DMS 273 treated with DMSO at 0.1 percent for 48 hours (cell line): ENCODE measurements around the gene TYW3.
A peak's percentile ranks its signal among the peaks of the same experiment; 100 is the strongest.

Experiments used
- DNase-seq: peaks from one replicate; lab custom pipeline; 2025; lab: John Stamatoyannopoulos, UW

Gene TYW3

DNA sequence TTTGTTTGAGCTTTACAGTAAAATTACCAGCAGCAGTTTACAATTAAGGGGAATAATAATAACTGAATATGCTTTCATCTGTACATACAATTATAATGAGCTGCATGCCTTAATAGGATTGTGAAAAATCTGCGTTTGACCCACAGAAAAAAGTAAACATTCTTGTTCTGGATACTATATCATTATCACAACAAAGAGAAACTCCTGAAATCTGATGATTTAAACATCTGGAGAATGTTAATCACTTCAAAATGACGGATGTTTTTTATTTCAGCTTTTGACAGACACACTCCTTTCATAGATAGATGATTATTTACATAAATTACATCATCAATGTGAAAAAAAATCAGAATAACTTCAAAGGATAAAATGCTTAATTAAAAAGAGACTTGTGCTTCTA lies 58.5 kb downstream of the TYW3 start:
- DNase-seq, result no peak

- DNase-seq, result no peak
Observed at GRCh38 chr1:74799119-74799657, 66.2 kb downstream of the TYW3 start.

DNA sequence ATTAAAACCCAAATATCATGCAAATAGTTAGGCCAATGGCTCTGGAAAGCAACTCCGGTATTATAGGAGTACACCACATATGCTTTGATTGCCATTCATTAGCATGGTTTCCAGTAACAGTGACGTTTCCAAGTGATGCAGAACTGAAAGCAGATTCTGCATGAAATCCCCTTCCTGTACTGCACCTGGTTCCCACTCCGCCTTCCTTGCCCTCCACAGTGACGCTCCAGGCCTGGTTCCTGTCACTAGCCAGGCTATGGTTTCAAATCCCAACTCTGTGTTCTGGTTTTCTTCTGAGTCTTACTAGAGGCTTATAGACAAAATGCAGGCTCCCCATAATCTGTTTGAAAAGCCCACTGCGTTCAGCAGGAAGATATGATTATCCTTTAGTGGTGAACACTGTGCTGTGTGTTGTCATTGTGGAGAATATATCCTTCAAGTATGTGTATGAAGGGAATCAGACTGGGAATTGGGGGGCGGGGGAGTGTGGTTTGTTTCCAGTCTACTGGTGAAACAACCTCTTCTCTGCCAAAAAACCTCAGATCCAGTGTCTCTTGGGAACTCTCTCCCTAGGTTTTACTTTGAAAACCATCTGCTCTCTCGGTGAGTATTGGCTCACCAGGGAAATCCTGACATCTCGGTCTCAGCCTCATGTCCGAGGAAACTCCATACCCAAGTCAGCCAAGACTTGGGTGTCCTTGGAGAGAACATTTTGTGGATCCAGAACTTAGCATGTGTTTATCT lies 78.7 kb downstream of the TYW3 start:
- peak; percentile 84 for DNase-seq

DNA sequence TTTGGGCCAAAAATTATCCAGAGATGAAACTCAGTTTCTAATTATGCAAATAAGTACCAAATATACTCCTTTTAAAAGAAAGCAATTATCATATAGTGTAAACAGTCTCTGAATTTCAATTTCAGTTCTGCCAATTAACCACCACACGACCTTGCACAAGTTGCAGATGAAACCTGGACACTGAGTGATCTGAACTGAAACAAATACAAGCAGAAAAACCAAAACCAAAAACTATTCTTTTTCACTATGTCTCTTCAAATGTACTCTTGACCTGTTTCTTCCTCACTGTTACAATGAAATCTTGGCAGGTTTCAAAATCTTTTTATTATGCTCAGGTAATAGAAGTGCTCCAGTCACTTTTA lies 79.2 kb downstream of the TYW3 start:
- no peak for DNase-seq
